ENCODE results near the gene DDIT4. TPM values are rescaled to one million over a fixed set of nuclear protein-coding genes. Genes with fewer than 3 reads are reported as not detected.

DDIT4 gene
- total RNA-seq, 1 experiment from 2014 or later: 462 TPM

- Histone ChIP-seq H3K4me2 (ENCODE audit: low read length) (no peak overlapping the region), H3K27me3 (ENCODE audit: insufficient read depth, low read length) (no peaks in the 10 kb centered on the region), H3K9me2 (ENCODE audit: insufficient read depth) (no peaks in the 10 kb centered on the region), H3K79me2 (ENCODE audit: insufficient read depth, low read length) (no peaks in the 10 kb centered on the region), H3K4me1 (ENCODE audit: control insufficient read depth in 1 of 2, insufficient read depth in 2 of 2, low read length in 2 of 2) (peaks cover 51 to 61% of the 10 kb centered on the region in 2 experiments), H3K27ac (ENCODE audit: low read depth, low read length) (no peak overlapping the region), H3K36me3 (ENCODE audit: control insufficient read depth in 1 of 2, insufficient read depth in 2 of 2, low read length in 2 of 2) (no peaks in the 10 kb centered on the region), H3K4me3 (replicated peaks in 1 of 2; ENCODE audit: low read depth in 1 of 2, low read length in 2 of 2) (no peak overlapping the region), H3K9ac (ENCODE audit: low read length) (no peak overlapping the region), H4K20me1 (ENCODE audit: insufficient read depth) (no peaks in the 10 kb centered on the region), H2AFZ (ENCODE audit: low read depth, low read length, poor library complexity, severe bottlenecking) (no peak overlapping the region), H3K9me3 (ENCODE audit: control insufficient read depth in 1 of 2, insufficient read depth in 1 of 2, low read depth in 1 of 2, low read length in 2 of 2) (no peaks in the 10 kb centered on the region)
- ChIA-PET CTCF (interaction anchor here (1.2 kb wide), 1 partner anchor 27 kb away, joined by 4 read pairs; no protein-coding TSS in a partner anchor), RAD21 (ENCODE audit: low non-redundant PET in 1 of 2, low total read pairs in 2 of 2, uncharacterized antibody in 2 of 2, unreplicated experiment in 2 of 2) (no interaction called here), POLR2A (interaction anchor here (0.8 to 6.4 kb wide), 5 partner anchors 8 to 39 kb away, joined by 3 to 69 read pairs (median 4); partner anchors contain the start of gene DDIT4)
- DNase-seq (ENCODE audit: low read depth, low spot score) (no peak), ATAC-seq (no peak)
- intact Hi-C loops (cut with micrococcal nuclease): no loop called here
- BruUV-seq (replicated peaks): no TSS peak
- TF ChIP-seq FOSL1 (IDR thresholded peaks at IDR 0.05; ENCODE audit: low read depth) (no peak), MAX (IDR thresholded peaks at IDR 0.05) (no peak), SP1 (IDR thresholded peaks at IDR 0.05; ENCODE audit: low read depth) (no peak), JUND (IDR thresholded peaks at IDR 0.05) (no peak), YY1 (IDR thresholded peaks at IDR 0.05; ENCODE audit: extremely low read depth, insufficient replicate concordance, low read depth, low read length) (no peak), ZFX (IDR thresholded peaks at IDR 0.05) (no peak), TCF7L2 (IDR thresholded peaks at IDR 0.05; ENCODE audit: borderline replicate concordance, extremely low read depth, insufficient read depth, insufficient read length) (no peak), RAD21 (IDR thresholded peaks at IDR 0.05; ENCODE audit: low read depth) (no peak), CTCF (IDR thresholded peaks at IDR 0.05 in 2 of 3, conservative IDR thresholded peaks at IDR 0.05 in 1 of 3; ENCODE audit: borderline replicate concordance in 1 of 3, insufficient read depth in 1 of 3, low read depth in 2 of 3, low read length in 2 of 3) (no peak), ELF1 (IDR thresholded peaks at IDR 0.05; ENCODE audit: borderline replicate concordance, low read depth) (no peak), SIN3A (IDR thresholded peaks at IDR 0.05; ENCODE audit: low read depth) (no peak), ZNF274 (IDR thresholded peaks at IDR 0.05; ENCODE audit: low read depth, low read length) (no peak), EGR1 (IDR thresholded peaks at IDR 0.05; ENCODE audit: low read depth) (no peak), CEBPB (IDR thresholded peaks at IDR 0.05; ENCODE audit: low read depth) (no peak), POLR2AphosphoS5 (IDR thresholded peaks at IDR 0.05; ENCODE audit: low read depth, low read length) (no peak), SRF (IDR thresholded peaks at IDR 0.05; ENCODE audit: low read depth) (no peak), EZH2phosphoT487 (IDR thresholded peaks at IDR 0.05; ENCODE audit: borderline replicate concordance) (no peak), REST (IDR thresholded peaks at IDR 0.05; ENCODE audit: low read depth) (no peak), EZH2 (IDR thresholded peaks at IDR 0.05) (no peak)
Observed at GRCh38 chr10:72312865-72313391, 39.2 kb downstream of the DDIT4 start.

All from HCT116 (cell line).